Vein endothelial cell (primary cell): ENCODE measurements around the gene TBL1Y. TPM values are rescaled to one million over a fixed set of nuclear protein-coding genes. Genes with fewer than 3 reads are reported as not detected.

ENCODE experiments used
- total RNA-seq: library from RNA; depleted of rRNA; stranded (reverse); fragments of >200 nt; gene quantifications from 2 replicates; pipeline ENCODE4 v1.2.3, GENCODE V29; 2012

Gene TBL1Y
- not detected in 2 replicates for total RNA-seq

GRCh38 chrY:6910372-6911252 lies at the start of gene TBL1Y:
TSS of gene TBL1Y (plus strand) at chrY:6910697. CDS start at chrY:7025085, 114,388 bp downstream.

GRCh38 chrY:6911253-6911881 lies 870 bp downstream of the TBL1Y start, which contains the start of gene AMELY:
TSS of gene AMELY (minus strand) at chrY:6911752. CDS start at chrY:6872608, 39,144 bp downstream.

Other genes starting within 250 kb of the TBL1Y start
- gene AMELY, start 1.1 kb downstream of the TBL1Y start, total RNA-seq, result not detected in 2 replicates